CD4-positive, alpha-beta T cell treated with Interleukin-17A for 4 hours (primary cell): ENCODE results near the gene NSD1.

Experiments used
- DNase-seq: peaks from one replicate; pipeline ENCODE4 v3.0.0-alpha.2; 2020; ENCODE audit warnings: mixed read lengths

The NSD1 gene

DNA sequence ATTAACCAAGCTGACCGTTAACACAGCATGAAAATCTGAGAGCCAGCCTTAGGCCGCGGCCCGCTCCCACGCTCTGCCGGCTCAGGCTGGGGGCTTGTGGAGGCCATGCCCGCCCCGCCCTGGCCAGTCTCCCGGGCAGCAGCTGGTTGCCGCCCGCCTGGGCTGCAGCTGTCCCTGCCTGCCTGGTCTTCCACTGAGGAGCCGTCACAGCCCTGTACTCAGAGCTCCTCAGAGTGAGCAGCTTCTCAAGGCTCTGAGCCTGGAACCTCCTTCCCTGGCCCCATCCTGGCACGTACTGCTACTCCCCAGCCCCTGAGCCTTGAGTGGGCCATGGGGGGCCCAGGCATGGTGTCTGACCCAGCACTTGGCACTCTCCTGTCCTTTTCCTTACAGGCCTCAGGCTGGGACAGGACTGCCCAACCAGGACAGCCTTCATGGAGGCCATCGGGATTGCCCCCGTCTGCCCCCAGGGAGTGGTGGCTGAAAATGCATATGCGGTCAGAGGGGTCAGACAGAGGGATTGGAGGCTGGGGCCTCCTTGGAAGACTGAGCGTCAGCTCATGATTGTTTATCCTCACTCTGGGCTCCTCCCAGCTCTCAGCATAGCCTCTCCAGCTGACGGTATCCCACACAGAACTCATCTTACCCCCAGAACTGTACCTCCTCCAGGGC lies 35.0 kb upstream of the NSD1 start:
- no peak for DNase-seq

GRCh38 chr5:177099422-177100093 lies 34.0 kb upstream of the NSD1 start:
- no peak for DNase-seq

DNA sequence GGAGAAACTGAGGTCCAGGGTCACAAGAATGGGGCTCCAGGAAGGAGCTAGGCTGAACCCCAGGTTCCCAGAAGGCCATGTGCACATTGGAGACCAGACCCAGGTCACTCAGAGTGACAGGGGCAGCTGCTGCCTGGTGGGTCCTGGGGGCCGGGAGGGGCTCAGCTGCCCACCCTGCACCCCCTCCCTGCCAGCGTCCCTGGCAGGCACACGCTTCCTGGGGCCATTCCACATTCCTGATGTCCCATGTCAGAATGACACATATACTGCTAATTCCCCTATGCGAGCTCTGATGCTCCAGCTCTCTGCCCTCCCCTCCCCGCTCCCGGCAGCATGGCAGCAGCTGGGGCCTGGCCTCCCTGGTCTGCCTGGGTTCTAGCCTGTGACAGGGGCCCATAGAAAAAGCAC lies 32.9 kb upstream of the NSD1 start:
- DNase-seq, result no peak

GRCh38 chr5:177103523-177104253 lies 29.9 kb upstream of the NSD1 start:
- no peak for DNase-seq

- no peak for DNase-seq
These were observed 27.7 kb upstream of the NSD1 start for GRCh38 chr5:177105691-177106476.

GRCh38 chr5:177107159-177107558 lies 26.4 kb upstream of the NSD1 start:
- DNase-seq, result no peak

GRCh38 chr5:177109810-177110209 lies 23.8 kb upstream of the NSD1 start:
- DNase-seq, result no peak

GRCh38 chr5:177111720-177112394 lies 21.7 kb upstream of the NSD1 start:
- DNase-seq, result peak; percentile 71

- DNase-seq, result no peak
These were observed 20.9 kb upstream of the NSD1 start for GRCh38 chr5:177112589-177113220.

- DNase-seq, result peak; percentile 84
These were observed 19.8 kb upstream of the NSD1 start for GRCh38 chr5:177113566-177114424.

- peak; percentile 88 for DNase-seq
These were observed 16.8 kb upstream of the NSD1 start for GRCh38 chr5:177116631-177117373.

GRCh38 chr5:177117441-177118045 lies 16.0 kb upstream of the NSD1 start:
- DNase-seq, result no peak

DNA sequence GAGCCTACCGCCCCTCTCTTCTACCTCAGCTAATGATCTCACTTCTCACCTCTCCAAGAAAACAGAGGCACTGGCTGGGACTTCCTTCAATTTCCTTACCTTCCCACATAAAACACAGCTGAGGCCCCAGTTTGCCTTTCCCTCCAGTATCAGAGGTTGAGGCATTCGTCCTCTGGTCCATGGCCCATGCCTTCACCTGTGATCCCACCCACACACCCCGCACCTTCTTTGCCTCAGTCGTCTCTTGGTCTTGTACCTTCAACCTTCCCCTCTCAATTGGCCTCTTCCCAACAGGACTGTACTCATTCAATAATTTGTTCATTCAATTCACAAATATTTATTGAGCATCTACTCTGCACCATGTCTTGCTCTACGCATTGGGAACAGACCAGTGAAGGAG lies 11.0 kb upstream of the NSD1 start:
- no peak for DNase-seq

- DNase-seq, result no peak
These were observed 9.6 kb upstream of the NSD1 start for GRCh38 chr5:177123789-177124485.

GRCh38 chr5:177124486-177124991 lies 9.0 kb upstream of the NSD1 start:
- DNase-seq, result peak; percentile 38

DNA sequence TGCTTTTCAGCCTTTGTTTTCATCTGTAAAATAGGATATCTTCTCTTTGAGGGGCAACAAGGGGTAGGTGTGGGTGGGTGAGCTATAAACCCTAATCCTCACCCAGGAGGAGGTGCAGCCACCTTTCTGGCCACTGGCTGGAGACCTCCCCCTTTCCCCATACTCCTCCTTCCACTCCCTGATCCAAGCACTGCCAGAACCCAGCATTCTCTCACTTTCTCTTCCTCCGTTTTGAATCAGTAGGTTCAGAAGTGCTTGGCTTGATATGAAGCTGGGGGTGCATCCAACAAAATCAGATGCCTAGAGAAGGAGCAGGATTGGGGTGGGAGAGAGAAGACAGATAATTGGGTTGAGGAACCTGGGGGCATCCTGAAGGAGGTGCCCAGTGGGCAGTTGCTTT lies 6.8 kb upstream of the NSD1 start:
- DNase-seq, result no peak

- peak; percentile 54 for DNase-seq
These were observed 5.0 kb upstream of the NSD1 start for GRCh38 chr5:177128551-177128981.

GRCh38 chr5:177130211-177131018 lies 3.2 kb upstream of the NSD1 start:
- no peak for DNase-seq
